GM23338 (cell line): ENCODE data around the gene ZBTB7C. TPM values are rescaled to one million over a fixed set of nuclear protein-coding genes. Genes with fewer than 3 reads are reported as not detected.

Experiments used
- ATAC-seq: fragments of 200-7000 bp; cut with Tn5 transposase; 3 replicates; pipeline ENCODE4 v1.9.1; 2020
- DNase-seq: peaks from one replicate; pipeline ENCODE4 v3.0.0-alpha.2; 2015; ENCODE audit warnings: low spot score
- H2AFZ ChIP-seq: fragments of 200-600 bp; sonication (generic); 2 replicates; pipeline ENCODE4 v1.8.0; 2016; ENCODE audit warnings: antibody characterized with exemption, mild to moderate bottlenecking, moderate library complexity
- H3F3A ChIP-seq: fragments of 200-600 bp; sonication (generic); replicated peaks from 2 replicates; pipeline ENCODE4 v1.8.0; 2017; ENCODE audit warnings: antibody characterized with exemption, mixed run types, low read depth
- H3K27ac ChIP-seq: fragments of 200-600 bp; sonication (generic); 2 replicates; pipeline ENCODE4 v1.6.1; 2016; ENCODE audit warnings: low read depth
- H3K27me3 ChIP-seq: fragments of 200-600 bp; sonication (generic); 2 replicates; pipeline ENCODE4 v1.8.0; 2016; ENCODE audit warnings: mild to moderate bottlenecking, mixed run types, moderate library complexity; ENCODE audit not compliant: insufficient read depth
- H3K36me3 ChIP-seq: fragments of 200-600 bp; sonication (generic); 2 replicates; pipeline ENCODE4 v1.8.0; 2016; ENCODE audit warnings: mild to moderate bottlenecking; ENCODE audit not compliant: insufficient read depth
- H3K4me1 ChIP-seq: fragments of 200-600 bp; sonication (generic); 2 replicates; pipeline ENCODE4 v1.8.0; 2016; ENCODE audit warnings: mild to moderate bottlenecking, moderate library complexity; ENCODE audit not compliant: insufficient read depth
- H3K4me2 ChIP-seq: fragments of 200-600 bp; sonication (generic); 2 replicates; pipeline ENCODE4 v1.7.1; 2017; ENCODE audit warnings: mixed run types
- H3K4me3 ChIP-seq: fragments of 200-600 bp; sonication (generic); 2 replicates; pipeline ENCODE4 v1.6.1; 2016; ENCODE audit warnings: mixed run types
- H3K79me2 ChIP-seq: fragments of 200-600 bp; sonication (generic); replicated peaks from 2 replicates; pipeline ENCODE4 v1.8.0; 2017; ENCODE audit warnings: mild to moderate bottlenecking; ENCODE audit not compliant: insufficient read depth
- H3K9me2 ChIP-seq: fragments of 200-600 bp; sonication (generic); 2 replicates; pipeline ENCODE4 v1.8.0; 2017; ENCODE audit not compliant: insufficient read depth
- H4K20me1 ChIP-seq: fragments of 200-600 bp; sonication (generic); replicated peaks from 2 replicates; pipeline ENCODE4 v1.8.0; 2017; ENCODE audit warnings: mild to moderate bottlenecking; ENCODE audit not compliant: insufficient read depth
- H3K27ac Mint-ChIP-seq: 2 replicates; pipeline ENCODE4 v1.8.0; 2020; ENCODE audit warnings: inconsistent platforms, mild to moderate bottlenecking, moderate library complexity, mixed read lengths
- H3K27me3 Mint-ChIP-seq: 3 replicates; pipeline ENCODE4 v1.8.0; 2022; ENCODE audit warnings: low read depth, mild to moderate bottlenecking, moderate library complexity, mixed read lengths, inconsistent platforms; ENCODE audit not compliant: insufficient read depth, poor library complexity
- H3K36me3 Mint-ChIP-seq: 3 replicates; pipeline ENCODE4 v1.8.0; 2021; ENCODE audit warnings: low read depth, mild to moderate bottlenecking, inconsistent platforms, moderate library complexity, mixed read lengths
- H3K4me1 Mint-ChIP-seq: 3 replicates; pipeline ENCODE4 v1.8.0; 2020; ENCODE audit warnings: mild to moderate bottlenecking, inconsistent platforms, mixed read lengths
- H3K4me3 Mint-ChIP-seq: 3 replicates; pipeline ENCODE4 v1.8.0; 2021; ENCODE audit warnings: moderate library complexity, mild to moderate bottlenecking, inconsistent platforms, mixed read lengths
- H3K9me3 Mint-ChIP-seq: 3 replicates; pipeline ENCODE4 v1.8.0; 2020; ENCODE audit warnings: moderate library complexity, mild to moderate bottlenecking, inconsistent platforms, mixed read lengths
- CTCF ChIP-seq, 2 experiments: fragments of 200-600 bp in 1 of 2; sonication (generic) in 1 of 2; conservative IDR thresholded peaks; 2 replicates each; pipeline versions ENCODE4 v1.5.1 to v1.6.1; 2016 to 2017; ENCODE audit warnings: antibody characterized with exemption in 2 of 2, low read depth in 2 of 2, mild to moderate bottlenecking in 2 of 2, moderate library complexity in 1 of 2
- EZH2 ChIP-seq: fragments of 200-600 bp; sonication (generic); IDR thresholded peaks from one replicate; pipeline ENCODE4 v1.8.0; 2017; ENCODE audit warnings: antibody characterized with exemption, mild to moderate bottlenecking, low read depth; ENCODE audit not compliant: unreplicated experiment
- EZH2phosphoT487 ChIP-seq: fragments of 200-600 bp; sonication (generic); IDR thresholded peaks from one replicate; pipeline ENCODE4 v1.8.1; 2018; ENCODE audit warnings: antibody characterized with exemption; ENCODE audit not compliant: unreplicated experiment
- NANOG ChIP-seq: IDR thresholded peaks from 2 replicates; pipeline ENCODE4 v1.6.1; 2016; ENCODE audit warnings: antibody characterized with exemption, borderline replicate concordance
- POLR2AphosphoS5 ChIP-seq: IDR thresholded peaks from 2 replicates; pipeline ENCODE4 v1.6.1; 2016; ENCODE audit warnings: antibody characterized with exemption, low read depth
- REST ChIP-seq: IDR thresholded peaks from one replicate; pipeline ENCODE4 v1.6.1; 2018; ENCODE audit warnings: antibody characterized with exemption; ENCODE audit not compliant: unreplicated experiment
- STAT1 ChIP-seq: IDR thresholded peaks from one replicate; pipeline ENCODE4 v1.6.1; 2016; ENCODE audit warnings: antibody characterized with exemption; ENCODE audit not compliant: unreplicated experiment
- ZNF114 ChIP-seq: fragments of 250-450 bp; sonication (Bioruptor Pico); IDR thresholded peaks from 2 replicates; pipeline ENCODE4 v1.5.0; 2020; ENCODE audit warnings: mild to moderate bottlenecking, moderate library complexity
- ZNF331 ChIP-seq: fragments of 250-450 bp; sonication (Bioruptor Pico); IDR thresholded peaks from 2 replicates; pipeline ENCODE4 v1.5.0; 2020; ENCODE audit warnings: low read depth, mild to moderate bottlenecking, moderate library complexity
- polyA plus RNA-seq: library from polyadenylated mRNA; unstranded; fragments of >200 nt; fragmentation: Nextera tagmentation; extraction: Ambion mirVana; gene quantifications from 2 replicates; pipeline ENCODE4 v1.2.1, GENCODE V29; 2016
- total RNA-seq: library from RNA; depleted of rRNA; stranded (reverse); fragments of >200 nt; shearing (Covaris generic); gene quantifications from 2 replicates; pipeline ENCODE4 v1.2.3, GENCODE V29; 2014

Gene ZBTB7C
- total and polyA plus RNA-seq, 2 experiments from 2014 or later: 0.03 to 0.14 TPM

- Mint-ChIP-seq H3K4me3 (no peak overlapping the region), H3K27ac (no peak overlapping the region)
- TF ChIP-seq CTCF (conservative IDR thresholded peaks at IDR 0.05; ENCODE audit: low read depth in 2 of 2) (peak; percentile 6 to 26; a peak in 3 of 4 replicates), REST (no peak), EZH2 (no peak), NANOG (peak; percentile 28; the same call in 1 of the 2 replicates), POLR2AphosphoS5 (no peak), STAT1 (no peak)
Observed at GRCh38 chr18:48314690-48315089, 94.5 kb downstream of the ZBTB7C start.

GRCh38 chr18:48313792-48314191 lies 95.4 kb downstream of the ZBTB7C start:
- no peaks in the 10 kb centered on the region for H4K20me1 ChIP-seq
- H3K79me2 ChIP-seq: no peaks in the 10 kb centered on the region
- no peaks in the 10 kb centered on the region for H3K9me2 ChIP-seq
- ATAC-seq: no peak
- no peak overlapping the region for H2AFZ ChIP-seq
- no peaks in the 10 kb centered on the region for H3K9me3 Mint-ChIP-seq
- H3K27ac ChIP-seq: no peak overlapping the region
- H3K4me2 ChIP-seq: 0 out of 2 replicates have a peak overlapping the region, but pooled peaks have one; percentile 55
- H3K4me3 ChIP-seq: no peak overlapping the region
- peaks cover 37% of the 10 kb centered on the region for H3K4me1 Mint-ChIP-seq
- peaks cover 12% of the 10 kb centered on the region for H3K27me3 Mint-ChIP-seq
- no peak overlapping the region for H3K4me3 Mint-ChIP-seq
- no peaks in the 10 kb centered on the region for H3K36me3 ChIP-seq
- no peaks in the 10 kb centered on the region for H3K36me3 Mint-ChIP-seq
- peaks cover 23% of the 10 kb centered on the region for H3K4me1 ChIP-seq
- no peaks in the 10 kb centered on the region for H3K27me3 ChIP-seq
- no peak for DNase-seq
- TF ChIP-seq EZH2phosphoT487 (no peak), REST (no peak), ZNF331 (no peak), ZNF114 (CRISPR knock-in tag) (no peak), STAT1 (no peak)
- H3F3A ChIP-seq: no peaks in the 10 kb centered on the region
- H3K27ac Mint-ChIP-seq: no peak overlapping the region

More at GRCh38 chr18:48314690-48315089, 94.5 kb downstream of the ZBTB7C start:
- H3K27me3 Mint-ChIP-seq: peaks cover 12% of the 10 kb centered on the region
- Histone ChIP-seq H3K4me2 (0 out of 2 replicates have a peak overlapping the region, but pooled peaks have one; percentile 55), H3F3A (no peaks in the 10 kb centered on the region), H3K36me3 (no peaks in the 10 kb centered on the region), H4K20me1 (no peaks in the 10 kb centered on the region), H3K27me3 (no peaks in the 10 kb centered on the region), H3K79me2 (no peaks in the 10 kb centered on the region), H2AFZ (peak overlapping the region; percentile 81; the same call in 1 of the 2 replicates), H3K4me3 (no peak overlapping the region), H3K9me2 (no peaks in the 10 kb centered on the region), H3K27ac (no peak overlapping the region), H3K4me1 (peaks cover 19% of the 10 kb centered on the region; the same call in 1 of the 2 replicates)
- H3K36me3 Mint-ChIP-seq: no peaks in the 10 kb centered on the region
- H3K4me1 Mint-ChIP-seq: peaks cover 35% of the 10 kb centered on the region
- DNase-seq: peak; percentile 32
- no peaks in the 10 kb centered on the region for H3K9me3 Mint-ChIP-seq
- ATAC-seq: peak; percentile 53
